ENCODE measurements around the gene RTTN. TPM values are rescaled to one million over a fixed set of nuclear protein-coding genes. Genes with fewer than 3 reads are reported as not detected.

Gene RTTN
- polyA plus RNA-seq, 2 of the 4 experiments (the other 2 are of a cell fraction): 8.4 to 24.6 TPM

DNA sequence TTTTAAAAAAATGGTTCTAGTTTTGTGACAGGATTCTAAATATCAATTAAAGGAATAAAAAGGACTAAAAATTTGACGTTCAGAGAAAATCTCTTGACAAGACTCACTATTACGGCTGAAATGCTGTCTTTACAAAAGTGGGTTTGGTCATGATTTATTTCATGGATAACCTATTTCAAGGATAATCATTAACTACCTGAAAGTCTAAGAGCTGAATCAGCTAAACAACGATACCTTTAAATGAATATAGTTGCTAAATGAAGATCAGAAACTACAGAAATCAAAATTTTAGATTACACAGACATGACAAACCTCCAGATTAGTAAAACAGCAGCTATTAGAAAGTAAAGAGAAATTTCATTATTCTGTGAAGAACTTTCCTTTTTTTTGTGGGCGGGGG is 35.7 kb downstream of the RTTN start:
- ATAC-seq (no peak), FAIRE-seq (peak; percentile 59), DNase-seq (ENCODE audit: low read depth in 1 of 2, low spot score in 1 of 2) (peak in 1 of 2 experiments; percentile 8)
- H3K4me1 ChIP-seq: peaks cover 60% of the 10 kb centered on the region
- POLR2A ChIA-PET: no interaction called here
- no peaks in the 10 kb centered on the region for H3K9me3 ChIP-seq
- peak; percentile 78 for TF ChIP-seq MAFK (IDR thresholded peaks at IDR 0.05; ENCODE audit: partially characterized antibody)
- TF ChIP-seq CBX8 (IDR thresholded peaks at IDR 0.05): no peak
- no peak overlapping the region for H3K4me3 ChIP-seq
- WGBS (ENCODE audit: missing lambda C conversion rate): 29% methylated on average over 4 of the region's 4 CpGs
- CTCF ChIA-PET: interaction anchor here (0.9 to 3.4 kb wide), 6 partner anchors 248 to 321 kb away, joined by 3 to 28 read pairs (median 5); no protein-coding TSS in a partner anchor
- H3K4me2 ChIP-seq: peak overlapping the region; percentile 67
- peak overlapping the region; percentile 38 to 78 for H3K27ac ChIP-seq

DNA sequence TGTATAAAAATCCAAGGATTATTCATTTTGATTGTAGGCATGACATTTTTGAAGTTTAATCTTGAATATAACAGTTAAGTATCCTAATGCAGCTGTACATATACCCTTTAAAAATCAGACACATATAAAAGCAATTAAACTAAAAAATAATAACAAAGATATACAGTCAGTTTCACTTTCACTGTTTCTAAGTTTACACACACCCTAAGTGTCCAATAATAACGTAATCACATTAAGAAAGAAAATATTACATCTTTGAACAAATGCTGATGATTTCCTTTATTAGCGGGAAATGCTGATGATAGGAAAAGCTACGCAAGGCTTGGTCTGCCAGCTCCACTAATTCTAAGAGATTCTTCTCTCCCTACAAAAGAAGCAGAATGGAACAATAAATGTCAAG is 38.8 kb downstream of the RTTN start:
- ChIA-PET CTCF (interaction anchor here (0.8 to 1.2 kb wide), 2 partner anchors 133 to 284 kb away, joined by 3 to 5 read pairs; no protein-coding TSS in a partner anchor), POLR2A (no interaction called here)
- ATAC-seq: no peak
- Histone ChIP-seq H3K4me2 (peak overlapping the region; percentile 52), H3K9me3 (peaks cover 5% of the 10 kb centered on the region; the same call in 1 of the 3 replicates), H3K4me3 (no peak overlapping the region), H3K4me1 (peaks cover 36% of the 10 kb centered on the region), H3K27ac (peak overlapping the region in 1 of 2 experiments; percentile 62; a peak in 3 of 6 replicates)
- TF ChIP-seq, protein P1, sequence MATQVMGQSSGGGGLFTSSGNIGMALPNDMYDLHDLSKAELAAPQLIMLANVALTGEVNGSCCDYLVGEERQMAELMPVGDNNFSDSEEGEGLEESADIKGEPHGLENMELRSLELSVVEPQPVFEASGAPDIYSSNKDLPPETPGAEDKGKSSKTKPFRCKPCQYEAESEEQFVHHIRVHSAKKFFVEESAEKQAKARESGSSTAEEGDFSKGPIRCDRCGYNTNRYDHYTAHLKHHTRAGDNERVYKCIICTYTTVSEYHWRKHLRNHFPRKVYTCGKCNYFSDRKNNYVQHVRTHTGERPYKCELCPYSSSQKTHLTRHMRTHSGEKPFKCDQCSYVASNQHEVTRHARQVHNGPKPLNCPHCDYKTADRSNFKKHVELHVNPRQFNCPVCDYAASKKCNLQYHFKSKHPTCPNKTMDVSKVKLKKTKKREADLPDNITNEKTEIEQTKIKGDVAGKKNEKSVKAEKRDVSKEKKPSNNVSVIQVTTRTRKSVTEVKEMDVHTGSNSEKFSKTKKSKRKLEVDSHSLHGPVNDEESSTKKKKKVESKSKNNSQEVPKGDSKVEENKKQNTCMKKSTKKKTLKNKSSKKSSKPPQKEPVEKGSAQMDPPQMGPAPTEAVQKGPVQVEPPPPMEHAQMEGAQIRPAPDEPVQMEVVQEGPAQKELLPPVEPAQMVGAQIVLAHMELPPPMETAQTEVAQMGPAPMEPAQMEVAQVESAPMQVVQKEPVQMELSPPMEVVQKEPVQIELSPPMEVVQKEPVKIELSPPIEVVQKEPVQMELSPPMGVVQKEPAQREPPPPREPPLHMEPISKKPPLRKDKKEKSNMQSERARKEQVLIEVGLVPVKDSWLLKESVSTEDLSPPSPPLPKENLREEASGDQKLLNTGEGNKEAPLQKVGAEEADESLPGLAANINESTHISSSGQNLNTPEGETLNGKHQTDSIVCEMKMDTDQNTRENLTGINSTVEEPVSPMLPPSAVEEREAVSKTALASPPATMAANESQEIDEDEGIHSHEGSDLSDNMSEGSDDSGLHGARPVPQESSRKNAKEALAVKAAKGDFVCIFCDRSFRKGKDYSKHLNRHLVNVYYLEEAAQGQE (IDR thresholded peaks at IDR 0.05): no peak
- TF ChIP-seq FOXS1 (CRISPR knock-in tag; IDR thresholded peaks at IDR 0.05) (no peak), EP300 (IDR thresholded peaks at IDR 0.05) (no peak), CEBPB (IDR thresholded peaks at IDR 0.05) (no peak), RAD21 (conservative IDR thresholded peaks at IDR 0.05 in 1 of 2, IDR thresholded peaks at IDR 0.05 in 1 of 2) (no peak), EHMT2 (IDR thresholded peaks at IDR 0.05; ENCODE audit: low read depth) (no peak), CHD2 (IDR thresholded peaks at IDR 0.05; ENCODE audit: low read length, partially characterized antibody) (no peak), JUNB (IDR thresholded peaks at IDR 0.05) (no peak)
- TF ChIP-seq, protein P2, sequence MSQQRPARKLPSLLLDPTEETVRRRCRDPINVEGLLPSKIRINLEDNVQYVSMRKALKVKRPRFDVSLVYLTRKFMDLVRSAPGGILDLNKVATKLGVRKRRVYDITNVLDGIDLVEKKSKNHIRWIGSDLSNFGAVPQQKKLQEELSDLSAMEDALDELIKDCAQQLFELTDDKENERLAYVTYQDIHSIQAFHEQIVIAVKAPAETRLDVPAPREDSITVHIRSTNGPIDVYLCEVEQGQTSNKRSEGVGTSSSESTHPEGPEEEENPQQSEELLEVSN (IDR thresholded peaks at IDR 0.05; ENCODE audit: borderline replicate concordance, low read depth): no peak
- WGBS (ENCODE audit: missing lambda C conversion rate): 81% methylated on average over 3 of the region's 3 CpGs
- no peak for DNase-seq (ENCODE audit: low read depth in 1 of 2, low spot score in 1 of 2)
- FAIRE-seq: no peak

DNA sequence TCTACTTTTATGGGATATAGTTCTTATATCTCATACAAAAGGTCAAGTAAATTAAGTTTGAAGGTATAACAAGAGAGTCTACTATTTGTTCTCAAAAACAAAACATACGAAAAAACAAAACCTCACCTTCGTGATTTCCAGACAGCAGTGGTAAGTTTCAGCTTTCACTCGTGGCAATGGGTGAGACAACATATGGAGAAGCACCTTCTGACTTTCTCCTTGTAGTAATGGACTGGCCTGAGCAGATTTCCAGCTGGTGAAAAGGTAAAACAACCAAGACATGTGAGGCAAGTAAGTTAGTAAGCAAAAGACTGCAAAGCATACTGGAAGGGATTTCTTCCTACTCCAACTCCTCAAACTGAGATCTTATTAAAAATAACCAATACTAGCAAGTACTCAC is 39.6 kb downstream of the RTTN start:
- ChIA-PET CTCF (interaction anchor here (1.2 kb wide), 1 partner anchor 134 kb away, joined by 3 read pairs; no protein-coding TSS in a partner anchor), POLR2A (no interaction called here)
- DNase-seq (ENCODE audit: low read depth in 1 of 2, low spot score in 1 of 2): no peak
- H3K9me3 ChIP-seq: peaks cover 5% of the 10 kb centered on the region; the same call in 2 of the 3 replicates
- no peak overlapping the region for H3K4me3 ChIP-seq
- WGBS (ENCODE audit: missing lambda C conversion rate): 85% methylated on average over 3 of the region's 3 CpGs
- FAIRE-seq: no peak
- H3K27ac ChIP-seq: peak overlapping the region; percentile 5 to 72; a peak in 3 of 6 replicates
- H3K4me1 ChIP-seq: peaks cover 31% of the 10 kb centered on the region
- peak overlapping the region; percentile 52; the same call in 2 of the 3 replicates for H3K4me2 ChIP-seq
- ATAC-seq: no peak
- TF ChIP-seq USF2 (IDR thresholded peaks at IDR 0.05): no peak
- no peak for TF ChIP-seq POLR2AphosphoS2 (conservative IDR thresholded peaks at IDR 0.05; ENCODE audit: low read length)
- TF ChIP-seq TP53 (CRISPR knock-in tag; IDR thresholded peaks at IDR 0.05): no peak
- TF ChIP-seq, protein P2 (IDR thresholded peaks at IDR 0.05; ENCODE audit: borderline replicate concordance, low read depth): no peak
- TF ChIP-seq HOXB5 (CRISPR knock-in tag; IDR thresholded peaks at IDR 0.05): no peak
- TF ChIP-seq FOSL2 (IDR thresholded peaks at IDR 0.05): no peak
- TF ChIP-seq FOSL2 (CRISPR knock-in tag; IDR thresholded peaks at IDR 0.05): no peak
- TF ChIP-seq, protein P3, sequence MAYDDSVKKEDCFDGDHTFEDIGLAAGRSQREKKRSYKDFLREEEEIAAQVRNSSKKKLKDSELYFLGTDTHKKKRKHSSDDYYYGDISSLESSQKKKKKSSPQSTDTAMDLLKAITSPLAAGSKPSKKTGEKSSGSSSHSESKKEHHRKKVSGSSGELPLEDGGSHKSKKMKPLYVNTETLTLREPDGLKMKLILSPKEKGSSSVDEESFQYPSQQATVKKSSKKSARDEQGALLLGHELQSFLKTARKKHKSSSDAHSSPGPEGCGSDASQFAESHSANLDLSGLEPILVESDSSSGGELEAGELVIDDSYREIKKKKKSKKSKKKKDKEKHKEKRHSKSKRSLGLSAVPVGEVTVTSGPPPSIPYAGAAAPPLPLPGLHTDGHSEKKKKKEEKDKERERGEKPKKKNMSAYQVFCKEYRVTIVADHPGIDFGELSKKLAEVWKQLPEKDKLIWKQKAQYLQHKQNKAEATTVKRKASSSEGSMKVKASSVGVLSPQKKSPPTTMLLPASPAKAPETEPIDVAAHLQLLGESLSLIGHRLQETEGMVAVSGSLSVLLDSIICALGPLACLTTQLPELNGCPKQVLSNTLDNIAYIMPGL (CRISPR knock-in tag; IDR thresholded peaks at IDR 0.05; ENCODE audit: borderline replicate concordance): no peak
- TF ChIP-seq ESRRA (IDR thresholded peaks at IDR 0.05; ENCODE audit: borderline replicate concordance, low read length): no peak
- no peak for TF ChIP-seq NPAS2 (CRISPR knock-in tag; IDR thresholded peaks at IDR 0.05; ENCODE audit: borderline replicate concordance)
- TF ChIP-seq ZSCAN20 (CRISPR knock-in tag; IDR thresholded peaks at IDR 0.05): no peak
- TF ChIP-seq RNF2 (IDR thresholded peaks at IDR 0.05; ENCODE audit: borderline replicate concordance, low read depth): no peak
- TF ChIP-seq CHD4 (IDR thresholded peaks at IDR 0.05; ENCODE audit: borderline replicate concordance): no peak
- no peak for TF ChIP-seq MYC (IDR thresholded peaks at IDR 0.05; ENCODE audit: borderline replicate concordance, low read length)

Data from A549 (cell line).